GM18907 (cell line): ENCODE measurements around the gene EFHC1.

Experiments
- ATAC-seq: cut with Tn5 transposase; IDR thresholded peaks from one replicate; pipeline ENCODE4 v1.9.1; 2021; ENCODE audit warnings: mild to moderate bottlenecking, moderate library complexity; ENCODE audit not compliant: unreplicated experiment

EFHC1 gene

DNA sequence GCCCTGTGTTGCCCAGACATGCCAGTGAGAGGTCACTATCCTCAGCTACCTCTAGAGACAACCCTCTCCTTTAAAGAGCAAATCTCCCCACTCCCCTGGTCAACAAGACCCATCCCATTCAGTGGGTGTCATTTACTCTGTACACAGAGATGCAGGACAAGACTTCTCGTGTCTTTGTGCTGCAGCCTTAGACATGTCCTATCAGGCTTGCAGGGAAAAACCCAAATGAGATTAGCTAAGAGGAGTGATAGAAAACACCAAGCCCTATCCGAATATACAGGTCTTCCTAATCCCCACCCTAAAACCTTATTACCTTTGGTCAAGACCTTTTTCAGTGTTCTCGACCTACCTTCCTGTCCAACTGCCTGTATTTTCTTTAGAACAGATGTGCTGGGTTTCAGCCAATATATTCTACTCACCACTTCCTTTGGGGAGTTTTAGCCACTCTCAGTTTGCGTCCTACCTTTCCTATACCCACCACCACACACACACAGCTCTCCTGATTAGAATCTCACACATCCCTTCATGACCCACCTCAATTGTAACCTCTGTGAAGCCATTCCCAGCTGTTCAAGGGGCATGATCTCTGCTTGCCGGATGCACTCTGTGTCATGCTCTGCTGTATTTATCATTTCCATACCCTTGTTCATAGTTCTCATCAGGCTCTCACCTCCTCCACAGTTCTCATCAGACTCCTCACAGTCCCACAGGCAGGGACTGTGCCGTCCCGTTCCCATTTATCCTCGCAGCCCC is 117.0 kb downstream of the EFHC1 start:
- ATAC-seq = peak; percentile 79

DNA sequence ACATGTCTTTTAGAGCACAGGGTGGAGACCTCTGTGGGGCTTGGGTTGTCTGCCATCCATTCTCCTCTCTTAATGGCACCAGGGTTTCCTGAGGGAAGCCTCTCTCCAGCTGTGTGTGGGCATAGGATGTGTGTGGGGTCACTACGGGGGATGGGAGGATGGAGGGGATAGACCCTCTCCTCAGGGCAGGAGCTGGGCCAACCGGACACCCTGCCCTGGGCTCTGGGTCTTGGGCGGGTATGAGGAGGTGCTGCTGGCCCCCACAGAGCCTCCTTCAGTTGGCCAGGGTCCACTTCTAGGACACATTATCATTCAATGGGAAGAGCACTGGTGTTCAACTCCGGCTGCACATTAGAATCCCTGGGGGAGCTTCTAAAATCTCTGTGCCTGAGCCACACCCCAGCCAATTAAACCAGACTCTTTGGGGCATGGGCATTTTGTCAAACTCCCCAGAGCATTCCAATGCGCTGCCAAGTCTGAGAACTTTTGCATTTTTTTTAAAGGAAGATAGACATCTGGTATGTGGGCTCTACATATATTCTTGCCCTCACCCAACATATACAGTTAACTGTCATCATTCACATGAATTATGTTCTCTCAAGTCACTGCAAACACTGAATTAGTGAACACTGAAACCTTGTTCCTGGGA is 118.2 kb downstream of the EFHC1 start:
- ATAC-seq = no peak

DNA sequence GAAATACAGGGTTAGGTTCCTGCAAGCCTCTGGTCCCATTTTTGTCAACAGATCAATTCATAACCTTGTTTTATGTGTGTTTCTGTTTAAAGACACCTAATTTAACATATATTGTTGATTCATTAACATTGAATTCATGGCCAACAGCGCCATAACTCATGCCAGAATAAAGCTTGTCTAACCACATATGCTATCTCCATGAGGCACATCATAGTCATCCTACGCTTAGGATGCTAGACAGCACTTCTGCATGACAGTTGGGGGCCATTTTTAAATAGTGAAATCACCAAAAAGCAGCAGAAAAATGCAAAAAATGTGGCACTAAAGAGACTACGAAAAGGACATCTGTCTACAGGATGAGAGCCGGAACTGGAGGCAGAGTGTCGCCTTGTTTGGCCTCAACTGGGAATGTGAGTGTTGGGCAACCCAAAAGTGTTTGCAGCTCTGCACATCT is 118.8 kb downstream of the EFHC1 start:
- no peak for ATAC-seq

DNA sequence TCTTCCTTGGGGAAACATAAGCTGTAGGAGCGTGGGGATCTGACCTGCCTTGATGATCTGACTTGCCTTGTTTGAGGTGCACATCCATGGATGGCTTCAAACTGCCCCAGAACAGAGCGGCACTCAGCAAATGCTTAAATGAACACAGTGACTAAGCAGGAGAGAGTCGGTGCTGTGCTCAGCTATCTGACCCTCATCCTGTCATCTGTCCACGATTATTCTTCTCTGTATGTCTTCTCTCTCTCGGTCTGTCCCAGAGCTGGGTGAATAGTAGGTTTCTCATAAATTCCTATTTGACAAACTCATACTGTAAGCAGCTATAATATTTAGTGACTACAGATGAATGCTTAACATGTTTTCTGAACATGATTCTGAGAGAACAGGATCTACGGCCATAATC is 119.5 kb downstream of the EFHC1 start:
- ATAC-seq = no peak

DNA sequence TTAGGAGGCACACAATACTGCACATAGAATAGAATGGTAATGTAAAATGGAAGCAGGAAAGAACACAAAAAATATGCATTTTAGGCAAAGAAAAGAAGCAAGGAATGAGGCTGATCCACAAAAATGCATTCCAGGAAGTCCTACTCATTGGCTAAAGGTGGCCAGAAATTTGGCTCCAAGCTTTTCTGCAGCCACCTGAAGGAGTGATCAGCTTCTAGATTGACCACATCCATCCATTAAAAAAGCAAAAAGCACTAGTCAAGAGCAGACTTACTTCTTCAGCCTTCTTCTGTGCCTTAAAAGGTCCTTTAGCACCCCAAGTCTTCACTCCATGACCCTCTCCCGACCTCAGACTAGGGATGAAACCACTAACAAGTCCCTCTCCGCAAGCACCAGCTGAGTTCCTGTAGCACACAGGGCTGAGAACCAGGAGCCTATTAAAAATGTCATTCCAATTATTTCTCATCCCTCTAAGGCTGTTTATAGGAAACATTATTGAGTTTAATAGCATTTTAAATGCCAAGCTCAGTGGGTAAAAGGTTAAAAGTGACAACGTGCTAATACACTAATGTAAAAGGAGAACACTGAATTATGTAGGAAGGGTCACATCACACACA is 120.3 kb downstream of the EFHC1 start:
- no peak for ATAC-seq

DNA sequence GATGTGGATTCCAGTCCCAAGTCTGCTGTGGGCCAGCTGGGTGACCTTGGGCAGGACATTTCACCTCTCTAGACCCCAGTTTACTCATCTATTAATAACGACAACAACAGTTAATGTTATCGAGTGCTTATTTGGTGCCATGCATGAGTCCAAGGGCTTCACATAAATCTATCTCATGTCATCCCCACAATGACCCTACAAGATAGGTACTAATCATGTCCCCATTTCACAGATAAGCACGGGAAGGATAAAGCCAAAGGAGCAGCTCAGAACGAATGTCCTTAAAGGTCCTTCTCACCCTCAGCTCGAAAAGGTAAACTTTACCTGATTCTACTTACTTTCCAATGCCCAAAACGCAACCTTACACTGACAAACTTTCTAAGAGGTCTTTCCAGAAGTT is 121.0 kb downstream of the EFHC1 start:
- ATAC-seq = no peak

DNA sequence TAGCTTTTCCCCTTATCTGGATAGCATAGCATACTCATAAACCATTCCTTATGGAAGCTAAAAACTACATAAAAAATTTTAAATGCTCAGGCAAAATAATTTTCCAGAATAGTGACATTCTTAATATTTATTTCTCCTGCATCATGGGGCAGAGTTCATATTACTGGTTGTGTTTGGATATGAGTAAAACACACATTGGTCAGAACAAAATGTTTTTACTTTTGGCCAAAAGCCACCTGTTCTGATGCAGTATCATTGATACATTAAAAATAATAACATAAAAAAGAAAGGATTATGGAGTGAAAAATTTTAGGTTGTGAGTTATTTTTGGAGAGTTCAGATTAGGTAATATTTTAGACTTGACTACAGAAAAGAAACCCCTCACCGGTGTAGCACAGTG is 123.1 kb downstream of the EFHC1 start:
- ATAC-seq = no peak

DNA sequence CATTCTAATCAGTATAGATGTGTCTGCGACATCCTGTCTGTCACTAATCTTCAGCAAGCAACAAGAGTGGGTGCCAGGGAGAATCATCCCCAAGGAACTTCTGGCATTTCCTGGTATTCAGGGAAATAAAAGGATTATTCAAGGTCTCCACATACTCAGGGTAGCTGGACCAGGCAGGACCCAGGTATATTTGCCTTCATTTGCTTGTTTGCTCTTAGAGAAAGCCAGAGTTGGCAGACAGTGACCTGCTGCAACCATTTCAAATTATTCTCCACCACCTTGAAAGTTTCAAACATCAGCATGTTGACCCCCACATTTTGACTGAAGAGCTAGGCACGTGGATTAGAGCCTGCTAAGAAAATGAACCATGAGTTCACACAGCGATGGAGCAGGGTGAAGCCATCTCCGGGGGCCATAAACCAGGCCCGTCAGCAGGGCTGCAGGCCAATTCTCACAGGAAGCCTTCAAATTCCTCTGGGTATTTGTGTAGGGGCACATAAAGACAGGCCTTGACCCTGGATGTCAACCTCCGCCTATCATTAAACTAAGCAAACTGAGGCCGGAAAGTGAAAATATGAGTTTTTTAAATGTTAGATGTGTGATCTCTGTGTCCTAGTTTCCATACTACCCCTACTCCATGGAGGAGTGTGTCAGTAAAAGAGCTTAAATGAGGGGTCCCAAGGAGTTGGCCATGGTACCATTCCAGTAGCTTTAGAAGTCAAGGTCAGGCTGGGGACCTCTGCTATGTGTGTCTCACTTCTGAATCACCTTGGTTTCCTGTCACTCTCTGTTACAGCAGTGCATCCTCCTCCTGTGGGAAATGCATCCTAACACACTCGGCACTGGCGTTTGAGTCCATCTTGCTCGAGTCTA is 123.8 kb downstream of the EFHC1 start:
- no peak for ATAC-seq

DNA sequence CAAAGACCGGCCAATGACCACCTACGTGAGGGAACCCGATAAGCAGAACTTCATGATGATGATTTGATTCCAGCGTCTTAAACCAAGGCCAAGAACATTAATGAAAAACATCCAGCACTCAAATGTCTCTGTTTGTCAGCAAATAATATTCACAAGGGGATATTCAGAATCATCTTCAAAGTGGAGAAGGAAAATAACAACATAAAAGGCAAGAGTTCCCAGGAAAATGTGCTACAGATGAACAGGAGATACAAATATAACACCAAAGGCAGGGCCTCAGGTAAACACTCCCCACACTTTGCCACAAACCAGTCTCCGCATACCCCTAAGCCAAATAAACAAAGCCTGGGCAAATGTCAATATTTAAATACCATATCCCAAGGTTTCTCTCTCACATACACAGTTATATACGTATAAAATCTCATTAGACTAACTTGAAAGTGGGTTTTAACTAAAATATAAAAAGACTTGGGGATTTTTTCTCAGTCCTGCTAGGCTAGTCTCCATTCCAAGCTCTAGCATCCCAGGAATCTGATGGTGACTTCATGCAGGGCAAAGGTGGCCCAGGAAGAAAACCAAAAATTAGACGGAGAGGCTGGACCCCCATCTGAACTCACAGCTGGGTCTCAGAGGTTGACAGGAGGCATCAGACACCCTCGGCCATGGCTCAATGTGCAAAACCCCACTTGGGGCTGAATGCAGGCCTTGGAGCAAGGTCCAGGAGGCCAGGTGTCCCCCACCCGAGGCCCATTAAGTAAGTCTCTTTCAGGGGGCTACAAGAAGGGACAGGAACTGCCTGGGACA is 124.7 kb downstream of the EFHC1 start:
- ATAC-seq = no peak

DNA sequence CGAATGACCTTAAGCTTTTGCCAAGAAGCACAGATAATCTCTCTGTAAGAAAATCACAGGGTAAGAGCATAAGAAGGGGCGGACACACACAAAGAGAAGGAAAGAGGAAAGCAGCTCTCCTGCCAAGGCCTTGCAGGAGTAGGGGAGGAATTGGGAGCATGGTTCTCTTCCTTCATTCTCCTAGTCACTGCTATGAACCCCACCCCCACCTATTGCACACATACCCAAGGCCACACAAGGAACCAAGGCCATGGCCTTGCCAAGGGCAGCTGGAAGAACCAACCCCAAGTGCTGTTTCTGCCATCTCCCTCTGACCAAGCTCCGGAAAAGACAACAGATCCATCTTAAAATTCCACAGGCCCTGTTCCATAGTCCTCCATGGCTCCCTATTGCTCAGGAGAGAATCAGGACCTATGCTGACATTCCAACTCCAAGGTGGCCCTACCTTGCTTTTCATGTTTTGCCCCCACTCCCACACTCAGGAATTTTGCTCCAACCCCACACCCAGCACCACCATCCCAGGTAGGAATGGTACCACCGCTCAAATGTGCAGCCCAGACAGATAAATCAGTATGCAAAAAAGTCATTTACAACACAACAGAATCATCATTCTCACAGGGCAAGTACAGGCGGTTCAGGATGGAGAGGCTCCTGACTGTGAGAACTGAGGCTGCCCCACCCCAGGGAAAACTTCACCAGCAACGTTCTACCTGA is 125.4 kb downstream of the EFHC1 start:
- no peak for ATAC-seq

DNA sequence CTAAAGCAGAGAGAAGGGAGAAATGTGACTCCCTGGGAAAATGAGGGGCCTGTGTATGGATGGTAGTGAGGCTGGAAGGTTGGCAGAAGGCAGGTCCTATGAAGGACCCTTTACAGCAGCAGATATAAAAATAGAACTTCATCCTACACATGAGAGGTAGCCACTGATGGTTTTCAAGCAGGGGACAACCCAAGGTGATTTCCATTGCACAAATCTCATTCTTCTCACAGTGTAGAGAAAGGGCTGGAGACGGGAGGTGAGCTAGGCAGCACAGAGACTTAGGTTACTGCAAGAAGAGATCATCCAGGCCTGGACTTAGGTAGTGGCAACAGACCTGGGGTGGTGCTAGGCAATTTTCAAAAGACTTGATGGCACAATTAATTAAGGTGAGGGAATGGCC is 126.0 kb downstream of the EFHC1 start:
- peak; percentile 60 for ATAC-seq

DNA sequence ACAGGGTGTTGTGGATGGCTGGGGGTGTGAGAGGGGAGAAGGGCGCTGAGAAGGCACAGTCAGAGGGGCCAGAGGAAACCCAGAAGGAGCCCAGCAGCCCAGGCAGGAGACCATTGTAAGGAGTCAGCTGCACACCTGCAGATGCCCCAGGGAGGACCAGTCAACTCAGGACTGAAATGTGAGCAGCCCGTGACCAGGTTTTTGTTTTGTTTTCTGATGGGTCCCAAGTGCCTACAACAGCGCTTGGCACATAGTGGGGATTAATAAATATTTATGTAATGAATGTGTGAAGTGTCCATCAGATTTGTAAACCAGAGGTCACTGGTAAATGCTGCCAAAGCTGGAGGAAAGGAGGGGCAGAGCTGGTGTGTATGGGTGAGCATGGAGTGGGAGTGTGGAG is 126.5 kb downstream of the EFHC1 start:
- peak; percentile 85 for ATAC-seq

DNA sequence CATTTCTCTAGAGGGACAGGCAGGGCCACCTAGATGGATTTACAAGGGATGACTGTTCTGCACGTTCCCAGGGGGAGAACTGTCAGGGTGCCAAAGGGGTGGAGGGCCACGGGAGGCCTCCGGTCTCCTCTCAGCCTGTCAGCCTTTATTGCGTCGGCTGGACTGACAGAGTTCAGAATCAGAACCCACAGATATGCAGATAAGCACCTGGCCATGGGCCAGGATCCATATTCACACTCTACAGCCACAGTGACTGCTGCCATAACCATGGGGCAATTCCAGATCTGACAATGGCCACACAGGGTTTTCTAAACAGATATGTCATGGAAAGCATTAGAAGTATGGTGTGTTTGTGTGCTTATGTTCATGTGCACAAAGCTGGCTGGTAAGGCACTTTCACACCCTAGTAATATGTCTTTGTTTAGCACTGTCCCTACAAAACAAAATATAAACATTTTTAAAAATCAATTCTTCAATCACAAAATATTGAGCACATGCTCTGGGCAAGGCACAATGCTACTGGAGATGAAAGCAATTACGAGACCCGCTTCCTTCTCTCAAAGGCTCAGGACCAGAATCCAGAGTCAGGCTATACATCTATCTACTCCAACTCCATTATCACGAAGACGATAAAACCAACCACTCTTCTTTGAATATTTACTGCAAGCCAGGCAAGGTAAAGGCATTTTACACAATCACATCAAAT is 127.7 kb downstream of the EFHC1 start:
- ATAC-seq = no peak

DNA sequence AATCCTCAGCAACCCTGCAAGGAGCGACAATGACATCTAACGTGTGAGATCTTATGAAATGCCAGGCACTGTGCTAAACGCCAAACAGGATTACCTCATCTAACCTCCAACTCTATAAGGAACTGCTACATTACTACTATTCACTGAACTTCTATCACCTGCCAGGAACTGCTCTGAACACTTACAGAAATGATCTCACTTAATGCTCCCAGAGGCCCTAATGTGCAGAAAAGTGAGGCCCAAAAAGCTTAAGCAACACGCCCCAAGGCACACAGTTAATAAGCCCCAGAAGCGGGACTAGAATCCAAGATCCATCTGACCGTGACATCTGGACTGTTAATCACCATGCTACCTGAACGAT is 128.2 kb downstream of the EFHC1 start:
- no peak for ATAC-seq

DNA sequence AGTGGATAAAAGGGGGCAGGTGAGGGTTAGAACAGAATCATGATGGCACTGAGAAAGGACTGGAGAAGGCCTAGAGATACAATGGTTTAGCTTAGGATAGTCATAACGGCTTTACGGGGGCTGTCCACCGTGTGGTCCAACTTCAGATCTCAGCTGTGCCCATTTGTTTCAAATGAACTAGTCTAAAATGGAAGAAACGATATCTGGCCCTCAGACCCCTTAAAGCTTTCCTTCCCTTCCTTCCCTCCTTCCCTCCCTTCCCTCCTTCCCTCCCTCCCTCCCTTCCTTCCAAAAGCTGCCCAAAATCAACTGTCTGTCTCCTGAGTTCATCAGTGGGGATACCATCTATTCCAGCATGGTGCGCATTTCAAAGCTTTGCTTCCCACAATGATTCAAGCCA is 128.9 kb downstream of the EFHC1 start:
- no peak for ATAC-seq

DNA sequence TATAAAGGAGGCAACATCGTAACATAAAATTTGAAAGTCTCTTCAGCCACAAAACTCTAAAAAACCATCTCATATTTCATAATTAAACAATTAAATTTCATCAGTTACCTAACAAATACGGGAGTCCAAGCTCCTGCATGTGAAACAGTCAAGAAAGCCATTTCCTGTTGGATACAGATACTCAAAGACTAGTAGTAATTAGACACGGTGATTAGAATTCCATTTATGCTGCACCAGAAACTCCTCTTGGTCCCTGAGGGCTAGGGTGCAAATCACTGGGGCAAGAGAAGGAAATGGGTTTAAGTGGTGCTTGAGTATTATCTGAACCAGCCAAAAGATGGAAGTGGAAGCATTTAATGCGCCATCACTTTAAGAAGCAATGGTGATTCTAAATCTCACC is 129.3 kb downstream of the EFHC1 start:
- ATAC-seq = no peak

DNA sequence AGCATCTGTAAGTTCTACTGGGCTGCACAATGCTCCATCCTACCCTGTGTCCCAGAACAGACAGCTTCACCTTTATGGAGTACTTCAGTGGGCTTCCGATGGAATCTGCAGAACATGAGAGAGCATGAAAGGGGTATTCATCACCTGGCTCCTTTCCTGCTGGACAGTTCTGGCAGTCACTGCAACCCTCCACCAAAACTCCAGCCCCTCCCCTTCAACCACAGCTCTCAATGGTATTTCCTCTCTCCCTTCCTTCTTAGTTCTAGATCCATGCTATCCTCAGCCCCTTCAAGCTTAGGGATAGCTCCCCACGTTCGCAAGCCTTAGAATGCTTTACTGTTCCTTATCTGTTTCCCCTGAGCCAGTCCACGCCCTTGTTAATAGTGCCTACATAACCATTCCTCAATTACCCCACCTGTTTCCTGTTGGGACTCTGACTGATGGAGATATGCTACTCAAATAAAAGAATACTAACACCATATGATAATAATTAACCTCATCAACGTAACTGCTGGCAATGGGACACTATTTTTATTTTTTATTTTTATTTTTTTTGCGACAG is 130.0 kb downstream of the EFHC1 start:
- no peak for ATAC-seq

DNA sequence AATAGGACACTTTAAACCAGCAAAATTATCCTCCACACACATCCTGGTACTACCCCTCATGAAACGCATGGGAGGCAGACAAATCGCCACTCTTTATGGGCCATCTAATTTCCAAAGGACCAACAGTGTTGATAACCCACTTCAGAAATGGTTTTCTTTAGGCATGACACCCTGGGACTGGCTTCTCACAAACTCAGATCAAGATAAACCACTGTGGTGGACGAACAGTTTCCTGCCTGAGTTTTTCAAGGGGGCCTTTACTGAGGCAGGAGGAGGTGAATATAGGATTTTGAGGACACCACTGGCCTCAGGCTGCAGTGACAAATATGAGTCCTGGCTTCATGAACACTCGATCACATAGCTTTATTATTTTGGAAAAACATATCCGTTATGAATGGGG is 130.7 kb downstream of the EFHC1 start:
- no peak for ATAC-seq
